Upper lobe of left lung (tissue), 4 donors: ENCODE measurements around the gene SNRPE.

Experiments used
- POLR2A ChIP-seq, 4 donors: fragments of 450-650 bp; IDR thresholded peaks; one replicate each; pipeline ENCODE4 v1.5.1; 2016 to 2017; ENCODE audit warnings: antibody characterized with exemption in 4 of 4, mild to moderate bottlenecking in 2 of 4
- POLR2AphosphoS5 ChIP-seq, 2 donors: sonication (generic); formaldehyde crosslinking; IDR thresholded peaks; one replicate each; pipeline ENCODE4 v1.5.1; 2017; ENCODE audit warnings: antibody characterized with exemption in 2 of 2
- TF ChIP-seq, protein P1 (sequence below), 6 experiments: fragments of 450-650 bp in 4 of 6; fragments of 200-600 bp in 2 of 6; sonication (generic) in 2 of 6; IDR thresholded peaks; one replicate each; pipeline ENCODE4 v1.5.1; 2016 to 2019; ENCODE audit warnings: antibody characterized with exemption in 6 of 6

DNA sequence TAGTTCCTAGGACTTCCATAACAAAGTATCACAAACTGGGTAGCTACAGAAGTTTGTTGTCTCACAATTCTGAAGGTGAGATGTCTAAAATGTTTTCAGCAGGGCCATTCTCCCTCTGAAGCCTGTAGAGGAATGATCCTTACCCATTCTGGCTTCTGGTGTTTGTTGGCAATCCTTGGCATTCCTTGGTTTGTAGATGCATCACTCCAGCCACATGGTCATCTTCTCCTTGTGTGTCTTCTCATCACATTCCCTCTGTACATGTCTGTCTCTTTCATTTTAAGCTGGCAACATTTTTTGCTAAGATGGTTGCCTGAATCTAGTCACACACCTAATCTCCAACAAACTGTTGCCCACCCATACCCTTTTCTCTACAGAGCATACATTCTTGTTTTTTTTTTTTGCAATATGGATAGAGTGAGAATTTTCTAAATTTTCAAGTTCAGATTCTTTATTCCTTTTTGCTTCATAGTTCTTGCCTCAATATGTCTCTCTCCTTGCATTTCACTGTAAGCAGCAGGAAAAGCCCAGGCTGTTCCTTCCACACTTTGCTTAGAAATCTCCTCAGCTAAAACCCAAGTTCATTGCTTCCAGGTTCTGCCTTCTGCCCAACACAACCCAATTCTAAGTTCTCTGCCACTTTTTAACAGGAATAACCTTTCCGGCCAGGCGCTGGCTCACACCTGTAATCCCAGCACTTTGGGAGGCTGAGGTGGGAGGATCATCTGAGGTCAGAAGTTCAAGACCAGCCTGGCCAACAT is 47.6 kb upstream of the SNRPE start:
- TF ChIP-seq, protein P1, sequence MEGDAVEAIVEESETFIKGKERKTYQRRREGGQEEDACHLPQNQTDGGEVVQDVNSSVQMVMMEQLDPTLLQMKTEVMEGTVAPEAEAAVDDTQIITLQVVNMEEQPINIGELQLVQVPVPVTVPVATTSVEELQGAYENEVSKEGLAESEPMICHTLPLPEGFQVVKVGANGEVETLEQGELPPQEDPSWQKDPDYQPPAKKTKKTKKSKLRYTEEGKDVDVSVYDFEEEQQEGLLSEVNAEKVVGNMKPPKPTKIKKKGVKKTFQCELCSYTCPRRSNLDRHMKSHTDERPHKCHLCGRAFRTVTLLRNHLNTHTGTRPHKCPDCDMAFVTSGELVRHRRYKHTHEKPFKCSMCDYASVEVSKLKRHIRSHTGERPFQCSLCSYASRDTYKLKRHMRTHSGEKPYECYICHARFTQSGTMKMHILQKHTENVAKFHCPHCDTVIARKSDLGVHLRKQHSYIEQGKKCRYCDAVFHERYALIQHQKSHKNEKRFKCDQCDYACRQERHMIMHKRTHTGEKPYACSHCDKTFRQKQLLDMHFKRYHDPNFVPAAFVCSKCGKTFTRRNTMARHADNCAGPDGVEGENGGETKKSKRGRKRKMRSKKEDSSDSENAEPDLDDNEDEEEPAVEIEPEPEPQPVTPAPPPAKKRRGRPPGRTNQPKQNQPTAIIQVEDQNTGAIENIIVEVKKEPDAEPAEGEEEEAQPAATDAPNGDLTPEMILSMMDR (IDR thresholded peaks at IDR 0.05) = no peak
- TF ChIP-seq POLR2A (IDR thresholded peaks at IDR 0.05) (no peak), POLR2AphosphoS5 (IDR thresholded peaks at IDR 0.05) (no peak)
